ENCODE data around the gene GFRA1.

Gene GFRA1

DNA sequence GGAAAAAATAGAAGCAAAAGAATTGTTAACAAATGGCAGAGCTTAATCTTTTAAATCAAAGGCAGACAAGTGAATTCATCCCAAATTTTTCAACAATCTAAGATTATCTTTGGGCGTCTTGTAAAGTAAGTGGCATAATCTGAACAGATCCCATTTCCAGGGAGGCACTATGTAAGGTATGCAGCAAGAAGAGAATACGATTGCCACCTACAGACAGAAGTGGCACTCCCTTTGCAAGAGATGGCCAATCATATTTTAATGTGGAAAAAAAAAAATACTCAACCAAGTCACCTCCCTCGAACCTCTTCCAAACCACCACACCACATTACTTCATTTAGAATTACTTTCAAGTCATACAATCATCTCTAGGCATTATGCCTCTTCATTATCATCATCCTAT, 4.0 kb downstream of the GFRA1 start:
- Histone ChIP-seq H3K4me3 (ENCODE audit: low read length) (no peak overlapping the region), H3K9ac (ENCODE audit: low read length) (no peak overlapping the region), H3K36me3 (ENCODE audit: control insufficient read depth, insufficient read depth, low read length) (no peaks in the 10 kb centered on the region), H3K27me3 (ENCODE audit: control insufficient read depth, insufficient read depth, low read length) (peaks cover 2% of the 10 kb centered on the region), H3K27ac (ENCODE audit: low read depth, low read length) (no peak overlapping the region), H3K4me1 (ENCODE audit: control insufficient read depth, insufficient read depth, low read length) (no peaks in the 10 kb centered on the region)

DNA sequence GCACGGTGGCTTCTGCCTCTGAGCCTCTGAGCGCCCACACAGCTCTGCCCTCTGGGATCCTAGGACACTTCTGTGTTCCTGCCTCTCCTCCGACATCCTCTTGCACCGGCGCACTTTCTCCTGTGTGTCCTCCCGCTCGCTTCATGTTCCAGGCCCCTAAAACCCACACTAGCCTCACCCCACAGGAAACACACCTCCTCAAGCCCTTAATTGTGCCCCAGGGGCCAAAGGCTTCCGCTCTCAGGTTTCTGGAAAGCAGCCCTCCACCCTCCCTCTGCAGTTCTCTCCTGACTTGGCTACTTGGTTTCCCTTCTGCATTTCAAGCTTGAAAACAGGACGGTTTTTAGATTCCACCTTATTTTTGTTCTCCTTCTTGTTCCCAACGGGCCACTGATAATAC, 7.3 kb downstream of the GFRA1 start:
- no peak overlapping the region for H3K27ac ChIP-seq (ENCODE audit: low read depth, low read length)
- H3K27me3 ChIP-seq (ENCODE audit: control insufficient read depth, insufficient read depth, low read length), result no peaks in the 10 kb centered on the region
- no peak overlapping the region for H3K9ac ChIP-seq (ENCODE audit: low read length)
- no peaks in the 10 kb centered on the region for H3K36me3 ChIP-seq (ENCODE audit: control insufficient read depth, insufficient read depth, low read length)
- H3K4me1 ChIP-seq (ENCODE audit: control insufficient read depth, insufficient read depth, low read length), result no peaks in the 10 kb centered on the region
- no peak overlapping the region for H3K4me3 ChIP-seq (ENCODE audit: low read length)

- Histone ChIP-seq H3K4me3 (ENCODE audit: low read length) (no peak overlapping the region), H3K36me3 (ENCODE audit: control insufficient read depth, insufficient read depth, low read length) (no peaks in the 10 kb centered on the region), H3K27me3 (ENCODE audit: control insufficient read depth, insufficient read depth, low read length) (no peaks in the 10 kb centered on the region), H3K4me1 (ENCODE audit: control insufficient read depth, insufficient read depth, low read length) (no peaks in the 10 kb centered on the region), H3K9ac (ENCODE audit: low read length) (no peak overlapping the region), H3K27ac (ENCODE audit: low read depth, low read length) (no peak overlapping the region)
These were observed 8.9 kb downstream of the GFRA1 start for GRCh38 chr10:116263870-116264655.

DNA sequence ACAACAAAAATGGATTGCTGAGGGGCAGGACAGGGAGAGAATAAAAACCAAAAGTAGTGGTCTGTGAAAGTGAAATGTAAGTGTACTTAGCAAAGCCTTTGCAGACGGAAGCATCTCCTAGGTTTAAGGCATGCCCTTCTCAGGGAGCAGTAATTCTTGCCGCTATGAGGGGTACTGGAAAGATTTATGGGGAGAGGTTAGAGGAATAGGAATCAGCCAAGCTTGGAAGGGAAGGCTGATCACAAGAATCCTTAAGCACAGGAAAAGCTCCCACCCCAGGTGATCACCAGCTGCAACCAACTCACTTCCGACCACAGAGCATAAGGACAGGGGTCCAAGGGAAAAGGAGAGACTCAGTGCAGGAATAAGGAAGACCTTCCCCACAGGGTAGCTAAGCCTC, 10.3 kb downstream of the GFRA1 start:
- Histone ChIP-seq H3K36me3 (ENCODE audit: control insufficient read depth, insufficient read depth, low read length) (no peaks in the 10 kb centered on the region), H3K27ac (ENCODE audit: low read depth, low read length) (no peak overlapping the region), H3K4me3 (ENCODE audit: low read length) (no peak overlapping the region), H3K4me1 (ENCODE audit: control insufficient read depth, insufficient read depth, low read length) (no peaks in the 10 kb centered on the region), H3K9ac (ENCODE audit: low read length) (no peak overlapping the region), H3K27me3 (ENCODE audit: control insufficient read depth, insufficient read depth, low read length) (no peaks in the 10 kb centered on the region)

GRCh38 chr10:116260599-116260998, 12.4 kb downstream of the GFRA1 start:
- H3K27me3 ChIP-seq (ENCODE audit: control insufficient read depth, insufficient read depth, low read length), result no peaks in the 10 kb centered on the region
- H3K4me1 ChIP-seq (ENCODE audit: control insufficient read depth, insufficient read depth, low read length), result no peaks in the 10 kb centered on the region
- no peak overlapping the region for H3K27ac ChIP-seq (ENCODE audit: low read depth, low read length)
- no peaks in the 10 kb centered on the region for H3K36me3 ChIP-seq (ENCODE audit: control insufficient read depth, insufficient read depth, low read length)
- no peak overlapping the region for H3K9ac ChIP-seq (ENCODE audit: low read length)
- no peak overlapping the region for H3K4me3 ChIP-seq (ENCODE audit: low read length)

GRCh38 chr10:116259638-116260037, 13.4 kb downstream of the GFRA1 start:
- Histone ChIP-seq H3K9ac (ENCODE audit: low read length) (no peak overlapping the region), H3K4me1 (ENCODE audit: control insufficient read depth, insufficient read depth, low read length) (no peaks in the 10 kb centered on the region), H3K27me3 (ENCODE audit: control insufficient read depth, insufficient read depth, low read length) (no peaks in the 10 kb centered on the region), H3K27ac (ENCODE audit: low read depth, low read length) (no peak overlapping the region), H3K36me3 (ENCODE audit: control insufficient read depth, insufficient read depth, low read length) (no peaks in the 10 kb centered on the region), H3K4me3 (ENCODE audit: low read length) (no peak overlapping the region)

- H3K4me3 ChIP-seq (ENCODE audit: low read length), result no peak overlapping the region
- H3K4me1 ChIP-seq (ENCODE audit: control insufficient read depth, insufficient read depth, low read length), result no peaks in the 10 kb centered on the region
- H3K27ac ChIP-seq (ENCODE audit: low read depth, low read length), result no peak overlapping the region
- H3K9ac ChIP-seq (ENCODE audit: low read length), result no peak overlapping the region
- no peaks in the 10 kb centered on the region for H3K27me3 ChIP-seq (ENCODE audit: control insufficient read depth, insufficient read depth, low read length)
- no peaks in the 10 kb centered on the region for H3K36me3 ChIP-seq (ENCODE audit: control insufficient read depth, insufficient read depth, low read length)
These were observed 15.2 kb downstream of the GFRA1 start for GRCh38 chr10:116257785-116258184.

GRCh38 chr10:116256752-116257259, 16.2 kb downstream of the GFRA1 start:
- no peak overlapping the region for H3K4me3 ChIP-seq (ENCODE audit: low read length)

GRCh38 chr10:116255886-116256751, 16.9 kb downstream of the GFRA1 start:
- Histone ChIP-seq H3K4me1 (ENCODE audit: control insufficient read depth, insufficient read depth, low read length) (no peaks in the 10 kb centered on the region), H3K27ac (ENCODE audit: low read depth, low read length) (no peak overlapping the region), H3K36me3 (ENCODE audit: control insufficient read depth, insufficient read depth, low read length) (no peaks in the 10 kb centered on the region), H3K9ac (ENCODE audit: low read length) (no peak overlapping the region), H3K27me3 (ENCODE audit: control insufficient read depth, insufficient read depth, low read length) (no peaks in the 10 kb centered on the region), H3K4me3 (ENCODE audit: low read length) (no peak overlapping the region)

More at GRCh38 chr10:116256752-116257259, 16.2 kb downstream of the GFRA1 start:
- Histone ChIP-seq H3K4me1 (ENCODE audit: control insufficient read depth, insufficient read depth, low read length) (no peaks in the 10 kb centered on the region), H3K36me3 (ENCODE audit: control insufficient read depth, insufficient read depth, low read length) (no peaks in the 10 kb centered on the region), H3K27me3 (ENCODE audit: control insufficient read depth, insufficient read depth, low read length) (no peaks in the 10 kb centered on the region), H3K9ac (ENCODE audit: low read length) (no peak overlapping the region), H3K27ac (ENCODE audit: low read depth, low read length) (no peak overlapping the region)

- Histone ChIP-seq H3K4me3 (ENCODE audit: low read length) (no peak overlapping the region), H3K9ac (ENCODE audit: low read length) (no peak overlapping the region), H3K27ac (ENCODE audit: low read depth, low read length) (no peak overlapping the region), H3K27me3 (ENCODE audit: control insufficient read depth, insufficient read depth, low read length) (no peaks in the 10 kb centered on the region), H3K36me3 (ENCODE audit: control insufficient read depth, insufficient read depth, low read length) (no peaks in the 10 kb centered on the region), H3K4me1 (ENCODE audit: control insufficient read depth, insufficient read depth, low read length) (no peaks in the 10 kb centered on the region)
These were observed 18.4 kb downstream of the GFRA1 start for GRCh38 chr10:116254422-116255155.

DNA sequence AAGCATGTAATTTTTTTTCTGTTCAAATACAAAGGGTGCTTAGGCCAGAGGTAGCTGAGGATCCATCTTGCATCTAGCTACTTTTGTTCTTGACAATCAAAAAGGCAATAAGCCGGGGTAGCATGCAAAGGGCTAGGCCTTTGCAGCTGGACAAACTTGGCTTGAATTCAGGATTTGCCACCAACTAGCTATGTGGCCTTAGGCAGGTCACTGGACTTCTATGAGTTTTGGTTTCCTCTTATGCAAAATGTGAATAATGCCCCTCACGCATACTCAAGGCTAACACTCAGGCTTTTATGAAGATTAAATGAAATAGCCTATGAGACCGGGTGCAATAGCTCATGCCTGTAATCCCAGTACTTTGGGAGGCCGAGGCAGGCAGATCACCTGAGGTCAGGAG, 19.3 kb downstream of the GFRA1 start:
- Histone ChIP-seq H3K4me3 (ENCODE audit: low read length) (no peak overlapping the region), H3K4me1 (ENCODE audit: control insufficient read depth, insufficient read depth, low read length) (no peaks in the 10 kb centered on the region), H3K27ac (ENCODE audit: low read depth, low read length) (no peak overlapping the region), H3K36me3 (ENCODE audit: control insufficient read depth, insufficient read depth, low read length) (no peaks in the 10 kb centered on the region), H3K9ac (ENCODE audit: low read length) (no peak overlapping the region), H3K27me3 (ENCODE audit: control insufficient read depth, insufficient read depth, low read length) (no peaks in the 10 kb centered on the region)
